ENCODE measurements around the gene GBA2.

DNA sequence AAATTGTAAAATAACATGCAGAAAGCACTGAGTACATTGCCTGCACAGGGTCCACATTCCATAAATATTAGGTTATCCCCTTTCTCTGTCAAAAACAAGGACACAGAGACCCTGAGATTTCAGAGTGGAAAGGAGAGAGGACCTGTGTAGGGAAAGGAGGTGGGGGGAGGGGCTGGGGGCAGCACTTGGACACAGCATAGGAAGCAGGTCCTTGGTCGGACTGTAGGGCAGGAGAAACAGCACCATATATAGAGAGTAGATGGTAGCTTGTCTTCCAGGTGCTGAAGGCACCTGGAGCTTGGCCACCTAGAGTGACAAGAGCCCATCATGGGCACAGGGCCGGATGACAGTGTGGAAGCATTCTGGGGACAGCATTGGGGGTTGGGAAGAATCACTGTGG lies 61.7 kb downstream of the GBA2 start:
- TF ChIP-seq, protein P1, sequence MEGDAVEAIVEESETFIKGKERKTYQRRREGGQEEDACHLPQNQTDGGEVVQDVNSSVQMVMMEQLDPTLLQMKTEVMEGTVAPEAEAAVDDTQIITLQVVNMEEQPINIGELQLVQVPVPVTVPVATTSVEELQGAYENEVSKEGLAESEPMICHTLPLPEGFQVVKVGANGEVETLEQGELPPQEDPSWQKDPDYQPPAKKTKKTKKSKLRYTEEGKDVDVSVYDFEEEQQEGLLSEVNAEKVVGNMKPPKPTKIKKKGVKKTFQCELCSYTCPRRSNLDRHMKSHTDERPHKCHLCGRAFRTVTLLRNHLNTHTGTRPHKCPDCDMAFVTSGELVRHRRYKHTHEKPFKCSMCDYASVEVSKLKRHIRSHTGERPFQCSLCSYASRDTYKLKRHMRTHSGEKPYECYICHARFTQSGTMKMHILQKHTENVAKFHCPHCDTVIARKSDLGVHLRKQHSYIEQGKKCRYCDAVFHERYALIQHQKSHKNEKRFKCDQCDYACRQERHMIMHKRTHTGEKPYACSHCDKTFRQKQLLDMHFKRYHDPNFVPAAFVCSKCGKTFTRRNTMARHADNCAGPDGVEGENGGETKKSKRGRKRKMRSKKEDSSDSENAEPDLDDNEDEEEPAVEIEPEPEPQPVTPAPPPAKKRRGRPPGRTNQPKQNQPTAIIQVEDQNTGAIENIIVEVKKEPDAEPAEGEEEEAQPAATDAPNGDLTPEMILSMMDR (IDR thresholded peaks at IDR 0.05): no peak
- no peak for TF ChIP-seq POLR2A (IDR thresholded peaks at IDR 0.05)

All from heart left ventricle (tissue), 13 donors.